GM12878 (cell line): ENCODE data around the gene ADCY9. TPM values are rescaled to one million over a fixed set of nuclear protein-coding genes. Genes with fewer than 3 reads are reported as not detected.

ENCODE experiments used
- ATAC-seq: fragments of 200-7000 bp; cut with Tn5 transposase; 3 replicates; pipeline ENCODE4 v1.9.1; 2020; ENCODE audit warnings: mild to moderate bottlenecking, moderate library complexity
- BruUV-seq: library from RNA; stranded (reverse); fragments of 400-500 nt; replicated peaks from 2 replicates; lab custom pipeline; 2021; lab: Mats Ljungman, UMichigan
- CTCF ChIA-PET: fragments of 300-600 bp; sonication (Branson Sonifier 250); formaldehyde crosslinking; extraction: SDS; loops from one replicate; lab custom pipeline; 2021; ENCODE audit warnings: inconsistent platforms; lab: Yijun Ruan, JAX
- POLR2A ChIA-PET: fragments of 350-600 bp; formaldehyde crosslinking; extraction: SDS; loops from one replicate; lab custom pipeline; 2021; ENCODE audit warnings: inconsistent platforms; lab: Charles Lee
- RAD21 ChIA-PET: fragments of 300-600 bp; sonication (Branson Sonifier 250); formaldehyde crosslinking; loops from one replicate; lab custom pipeline; 2023; ENCODE audit warnings: antibody characterized with exemption; ENCODE audit not compliant: unreplicated experiment; lab: Charles Lee
- SMC1A ChIA-PET: fragments of 300-600 bp; sonication (Branson Sonifier 250); formaldehyde crosslinking; loops from one replicate; lab custom pipeline; 2023; ENCODE audit not compliant: unreplicated experiment, uncharacterized antibody; lab: Charles Lee
- DNase-seq: peaks from one replicate; pipeline ENCODE4 v3.0.0-alpha.2; 2011; ENCODE audit warnings: low read depth, low spot score
- FAIRE-seq: peaks from 3 replicates; lab custom pipeline; 2011; peaks lifted over from hg19 to GRCh38; lab: Jason Lieb, UNC
- H2AFZ ChIP-seq: 2 replicates; pipeline ENCODE4 v1.6.0; 2011; ENCODE audit warnings: low read depth, low read length, control low read depth; ENCODE audit not compliant: control insufficient read depth
- H3K27ac ChIP-seq: 2 replicates; pipeline ENCODE4 v1.5.1; 2011; ENCODE audit warnings: control low read depth; ENCODE audit not compliant: control insufficient read depth, insufficient read depth
- H3K27me3 ChIP-seq, 2 experiments: replicated peaks in 1 of 2; 2 replicates each; pipeline versions ENCODE4 v1.6.0 to v1.6.1; 2011; ENCODE audit warnings: low read length in 1 of 2; ENCODE audit not compliant: control insufficient read depth in 2 of 2, insufficient read depth in 2 of 2
- H3K36me3 ChIP-seq, 2 experiments: 2 replicates each; pipeline ENCODE4 v1.5.1; 2011; ENCODE audit warnings: low read length in 1 of 2; ENCODE audit not compliant: control insufficient read depth in 2 of 2, insufficient read depth in 2 of 2
- H3K4me1 ChIP-seq: 2 replicates; pipeline ENCODE4 v1.6.1; 2011; ENCODE audit warnings: mild to moderate bottlenecking, low read length, moderate library complexity, mixed read lengths; ENCODE audit not compliant: control insufficient read depth, insufficient read depth
- H3K4me2 ChIP-seq: 2 replicates; pipeline ENCODE4 v1.6.0; 2011; ENCODE audit warnings: control low read depth; ENCODE audit not compliant: control insufficient read depth, insufficient read depth
- H3K4me3 ChIP-seq: fragments of 200-600 bp; sonication (generic); 2 replicates; pipeline ENCODE4 v1.5.1; 2016
- H3K79me2 ChIP-seq: 2 replicates; pipeline ENCODE4 v1.6.0; 2011; ENCODE audit warnings: low read length; ENCODE audit not compliant: control insufficient read depth, insufficient read depth
- H3K9ac ChIP-seq: 2 replicates; pipeline ENCODE4 v1.8.0; 2011; ENCODE audit warnings: low read length, control low read depth, mixed read lengths; ENCODE audit not compliant: control insufficient read depth, insufficient read depth
- H3K9me3 ChIP-seq: replicated peaks from 3 replicates; pipeline ENCODE4 v1.5.1; 2011; ENCODE audit warnings: mild to moderate bottlenecking, low read length; ENCODE audit not compliant: control insufficient read depth, insufficient read depth
- H4K20me1 ChIP-seq: 2 replicates; pipeline ENCODE4 v1.6.0; 2011; ENCODE audit not compliant: control insufficient read depth, insufficient read depth
- ESRRA ChIP-seq: IDR thresholded peaks from 2 replicates; pipeline ENCODE4 v1.6.1; 2012; ENCODE audit warnings: mild to moderate bottlenecking, low read length, improper control_type of control experiment
- NR2C2 ChIP-seq: IDR thresholded peaks from 2 replicates; pipeline ENCODE4 v1.6.1; 2011; ENCODE audit warnings: borderline replicate concordance, low read depth; ENCODE audit not compliant: control insufficient read depth, insufficient read length
- PRDM15 ChIP-seq: fragments of 450-650 bp; formaldehyde crosslinking; IDR thresholded peaks from 2 replicates; pipeline ENCODE4 v1.4.0; 2020; ENCODE audit warnings: mild to moderate bottlenecking, moderate library complexity
- SPI1 ChIP-seq: IDR thresholded peaks from 2 replicates; pipeline ENCODE4 v1.6.1; 2011; ENCODE audit warnings: low read depth, mild to moderate bottlenecking, low read length, moderate library complexity, borderline replicate concordance; ENCODE audit not compliant: insufficient read depth
- TCF3 ChIP-seq: IDR thresholded peaks from 2 replicates; pipeline ENCODE4 v1.6.1; 2012; ENCODE audit warnings: low read depth, mild to moderate bottlenecking, low read length, borderline replicate concordance; ENCODE audit not compliant: insufficient read depth
- WGBS: methylation state at CpG from one replicate; pipeline ENCODE4 v1.1.6; 2016; ENCODE audit warnings: low lambda C conversion rate; ENCODE audit not compliant: insufficient replicate concordance, insufficient coverage; ENCODE audit errors: missing lambda C conversion rate; 5-methylcytosine and 5-hydroxymethylcytosine counted together
- in situ Hi-C: fragments of 300-500 bp; cut with MboI; formaldehyde crosslinking; loops from 9 replicates; pipeline ENCODE4 v1.14.3; 2018; ENCODE audit warnings: mixed read lengths
- intact Hi-C: fragments of 100-400 bp; cut with micrococcal nuclease; formaldehyde crosslinking; loops from one replicate; pipeline ENCODE4 v1.14.2; 2022; ENCODE audit not compliant: unreplicated experiment
- polyA plus RNA-seq, 11 experiments: library from polyadenylated mRNA; depleted of rRNA in 4 of 11; unstranded in 6 of 11; stranded (reverse) in 5 of 11; fragments of >200 nt; fragmentation: Nextera tagmentation in 4 of 11; fragmentation: Illumina TruSeq in 1 of 11; extraction: Ambion mirVana in 4 of 11; extraction: Trizol in 1 of 11; gene quantifications; 1 replicate in 1 of 11; 2 replicates in 10 of 11; pipeline versions ENCODE4 v1.2.1 to v1.2.3, GENCODE V29; 2011 to 2016; ENCODE audit warnings: inconsistent platforms in 2 of 11, missing spikeins in 2 of 11, low read depth in 1 of 11
- total RNA-seq, 4 experiments: library from RNA; depleted of rRNA in 3 of 4; stranded (reverse); fragments of >200 nt in 3 of 4; fragmentation: Illumina TruSeq in 1 of 4; extraction: Trizol in 1 of 4; gene quantifications; 2 replicates each; pipeline versions ENCODE4 v1.2.1 to v1.2.3, GENCODE V29; 2013 to 2021

Gene ADCY9
- total and polyA plus RNA-seq, 10 of the 15 experiments (the other 5 are each of a cell fraction or from before 2014, with no cell fraction given): 0.09 to 0.41 (median 0.15) TPM; not detected in 3

- Histone ChIP-seq H4K20me1 (no peaks in the 10 kb centered on the region), H3K79me2 (no peaks in the 10 kb centered on the region), H3K4me3 (no peak overlapping the region), H3K27ac (no peak overlapping the region), H3K36me3 (no peaks in the 10 kb centered on the region), H3K9ac (no peak overlapping the region), H3K9me3 (no peaks in the 10 kb centered on the region), H3K4me2 (no peak overlapping the region), H2AFZ (no peak overlapping the region), H3K4me1 (no peaks in the 10 kb centered on the region), H3K27me3 (no peaks in the 10 kb centered on the region; a peak in 1 of 4 replicates)
- in situ Hi-C loops: no loop called here
- ChIA-PET RAD21 (no interaction called here), POLR2A (no interaction called here), CTCF (no interaction called here), SMC1A (interaction anchor here (0.6 kb wide), 1 partner anchor 10 kb away, joined by 3 read pairs; no protein-coding TSS in a partner anchor)
- no peak for ATAC-seq
- BruUV-seq: no TSS peak
- no peak for FAIRE-seq
- intact Hi-C loops: no loop called here
- no peak for DNase-seq
- TF ChIP-seq PRDM15 (CRISPR knock-in tag) (no peak), TCF3 (no peak), NR2C2 (no peak), ESRRA (no peak), SPI1 (no peak)
- 63% methylated on average over 12 of the region's 12 CpGs for WGBS
Observed at GRCh38 chr16:4006397-4006999, 109.7 kb downstream of the ADCY9 start.
